HG02678 (cell line): ENCODE data around the gene POU6F2.
"Not testable (repeated sequence)": the region's sequence is repeated elsewhere in the genome, so short reads cannot be mapped to it uniquely, and the experiment has no call there.

Experiments
- ATAC-seq: cut with Tn5 transposase; IDR thresholded peaks from one replicate; pipeline ENCODE4 v1.9.1; 2021; ENCODE audit warnings: mild to moderate bottlenecking, moderate library complexity; ENCODE audit not compliant: unreplicated experiment

Gene POU6F2

GRCh38 chr7:39299695-39300094 is 322.0 kb downstream of the POU6F2 start:
- ATAC-seq: no peak

- no peak for ATAC-seq
These were observed 322.6 kb downstream of the POU6F2 start for GRCh38 chr7:39300276-39300675.

- ATAC-seq: no peak
These were observed 323.8 kb downstream of the POU6F2 start for GRCh38 chr7:39301543-39301942.

- ATAC-seq: no peak
These were observed 326.5 kb downstream of the POU6F2 start for GRCh38 chr7:39304178-39304577.

- ATAC-seq: peak; percentile 57
These were observed 327.1 kb downstream of the POU6F2 start for GRCh38 chr7:39304668-39305405.

GRCh38 chr7:39306016-39306570 is 328.4 kb downstream of the POU6F2 start:
- no peak for ATAC-seq

- ATAC-seq: no peak
These were observed 333.0 kb downstream of the POU6F2 start for GRCh38 chr7:39310699-39311098.

GRCh38 chr7:39312254-39312989 is 334.7 kb downstream of the POU6F2 start:
- ATAC-seq: no peak

GRCh38 chr7:39313376-39313775 is 335.7 kb downstream of the POU6F2 start:
- no peak for ATAC-seq

- no peak for ATAC-seq
These were observed 336.3 kb downstream of the POU6F2 start for GRCh38 chr7:39313974-39314373.

- no peak for ATAC-seq
These were observed 339.4 kb downstream of the POU6F2 start for GRCh38 chr7:39317107-39317506.

- ATAC-seq: no peak
These were observed 340.2 kb downstream of the POU6F2 start for GRCh38 chr7:39317896-39318295.

- ATAC-seq: no peak
These were observed 343.5 kb downstream of the POU6F2 start for GRCh38 chr7:39321245-39321644.

GRCh38 chr7:39321909-39322498 is 344.3 kb downstream of the POU6F2 start:
- no peak for ATAC-seq

- ATAC-seq: no peak
These were observed 346.5 kb downstream of the POU6F2 start for GRCh38 chr7:39324139-39324760.

GRCh38 chr7:39331607-39332006 is 353.9 kb downstream of the POU6F2 start:
- ATAC-seq: not testable (repeated sequence)

- no peak for ATAC-seq
These were observed 354.4 kb downstream of the POU6F2 start for GRCh38 chr7:39332142-39332541.

GRCh38 chr7:39333701-39334100 is 356.0 kb downstream of the POU6F2 start:
- ATAC-seq: no peak

- no peak for ATAC-seq
These were observed 358.7 kb downstream of the POU6F2 start for GRCh38 chr7:39336442-39336841.

GRCh38 chr7:39338716-39339115 is 361.0 kb downstream of the POU6F2 start:
- no peak for ATAC-seq

- no peak for ATAC-seq
These were observed 361.9 kb downstream of the POU6F2 start for GRCh38 chr7:39339591-39339990.
